ENCODE data around the gene SPATA24. TPM values are rescaled to one million over a fixed set of nuclear protein-coding genes. Genes with fewer than 3 reads are reported as not detected.
A peak's percentile ranks its signal among the peaks of the same experiment; 100 is the strongest.

Gene SPATA24
- total and polyA plus RNA-seq, 10 donors = 2.1 to 9.5 (median 4.3) TPM

DNA sequence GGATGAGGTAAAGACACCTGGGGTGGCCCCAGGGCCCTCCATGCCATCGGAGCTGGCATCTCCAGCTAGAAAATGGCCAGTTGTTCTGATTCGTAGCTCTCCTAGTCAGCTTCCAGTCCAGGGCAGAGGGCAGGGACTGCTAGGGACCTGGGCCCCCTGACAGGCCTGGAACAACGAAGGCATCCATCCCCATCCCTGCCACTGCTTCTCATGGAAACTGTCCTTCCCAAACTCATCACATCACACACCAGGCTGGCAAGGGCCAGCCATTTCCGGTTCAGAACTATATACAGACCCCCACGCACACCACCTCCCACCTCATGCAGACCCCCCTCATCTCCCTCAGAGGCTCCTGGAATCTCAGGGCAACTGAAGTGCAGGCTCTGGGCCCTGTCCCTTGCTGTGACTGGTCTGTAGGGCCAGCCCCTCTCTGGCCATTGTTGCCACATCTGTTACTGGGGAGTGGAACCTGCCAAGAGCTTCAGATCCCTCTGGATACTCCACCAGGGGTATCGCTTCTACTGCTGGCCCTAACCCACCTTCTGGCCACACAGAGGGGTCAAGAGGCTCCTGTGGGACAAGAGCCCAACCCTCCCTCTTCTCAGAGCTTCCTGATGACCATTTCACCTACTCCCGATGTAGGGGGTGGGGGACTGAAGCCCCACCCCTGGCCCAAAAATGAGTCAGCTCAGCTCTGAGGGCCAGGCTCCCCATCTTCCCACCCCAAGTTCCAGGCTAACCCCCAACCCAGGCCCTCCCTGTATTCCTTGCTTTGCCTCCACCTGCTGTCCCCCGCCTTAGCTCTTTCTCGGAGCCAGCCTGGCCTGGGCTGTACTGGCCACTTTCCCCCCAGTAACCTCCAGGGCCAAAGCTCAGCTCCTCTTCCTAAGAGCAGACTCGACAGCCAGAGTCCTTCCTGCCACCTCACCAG, 13.0 kb downstream of the SPATA24 start:
- TF ChIP-seq POLR2A (IDR thresholded peaks at IDR 0.05) (no peak), POLR2AphosphoS5 (IDR thresholded peaks at IDR 0.05) (no peak)
- TF ChIP-seq, protein P1, sequence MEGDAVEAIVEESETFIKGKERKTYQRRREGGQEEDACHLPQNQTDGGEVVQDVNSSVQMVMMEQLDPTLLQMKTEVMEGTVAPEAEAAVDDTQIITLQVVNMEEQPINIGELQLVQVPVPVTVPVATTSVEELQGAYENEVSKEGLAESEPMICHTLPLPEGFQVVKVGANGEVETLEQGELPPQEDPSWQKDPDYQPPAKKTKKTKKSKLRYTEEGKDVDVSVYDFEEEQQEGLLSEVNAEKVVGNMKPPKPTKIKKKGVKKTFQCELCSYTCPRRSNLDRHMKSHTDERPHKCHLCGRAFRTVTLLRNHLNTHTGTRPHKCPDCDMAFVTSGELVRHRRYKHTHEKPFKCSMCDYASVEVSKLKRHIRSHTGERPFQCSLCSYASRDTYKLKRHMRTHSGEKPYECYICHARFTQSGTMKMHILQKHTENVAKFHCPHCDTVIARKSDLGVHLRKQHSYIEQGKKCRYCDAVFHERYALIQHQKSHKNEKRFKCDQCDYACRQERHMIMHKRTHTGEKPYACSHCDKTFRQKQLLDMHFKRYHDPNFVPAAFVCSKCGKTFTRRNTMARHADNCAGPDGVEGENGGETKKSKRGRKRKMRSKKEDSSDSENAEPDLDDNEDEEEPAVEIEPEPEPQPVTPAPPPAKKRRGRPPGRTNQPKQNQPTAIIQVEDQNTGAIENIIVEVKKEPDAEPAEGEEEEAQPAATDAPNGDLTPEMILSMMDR (IDR thresholded peaks at IDR 0.05 in 8 of 11, conservative IDR thresholded peaks at IDR 0.05 in 3 of 11) = no peak
- H3K4me1 ChIP-seq = peaks cover 28 to 100% (median 87%) of the 10 kb centered on the region in 6 donors

DNA sequence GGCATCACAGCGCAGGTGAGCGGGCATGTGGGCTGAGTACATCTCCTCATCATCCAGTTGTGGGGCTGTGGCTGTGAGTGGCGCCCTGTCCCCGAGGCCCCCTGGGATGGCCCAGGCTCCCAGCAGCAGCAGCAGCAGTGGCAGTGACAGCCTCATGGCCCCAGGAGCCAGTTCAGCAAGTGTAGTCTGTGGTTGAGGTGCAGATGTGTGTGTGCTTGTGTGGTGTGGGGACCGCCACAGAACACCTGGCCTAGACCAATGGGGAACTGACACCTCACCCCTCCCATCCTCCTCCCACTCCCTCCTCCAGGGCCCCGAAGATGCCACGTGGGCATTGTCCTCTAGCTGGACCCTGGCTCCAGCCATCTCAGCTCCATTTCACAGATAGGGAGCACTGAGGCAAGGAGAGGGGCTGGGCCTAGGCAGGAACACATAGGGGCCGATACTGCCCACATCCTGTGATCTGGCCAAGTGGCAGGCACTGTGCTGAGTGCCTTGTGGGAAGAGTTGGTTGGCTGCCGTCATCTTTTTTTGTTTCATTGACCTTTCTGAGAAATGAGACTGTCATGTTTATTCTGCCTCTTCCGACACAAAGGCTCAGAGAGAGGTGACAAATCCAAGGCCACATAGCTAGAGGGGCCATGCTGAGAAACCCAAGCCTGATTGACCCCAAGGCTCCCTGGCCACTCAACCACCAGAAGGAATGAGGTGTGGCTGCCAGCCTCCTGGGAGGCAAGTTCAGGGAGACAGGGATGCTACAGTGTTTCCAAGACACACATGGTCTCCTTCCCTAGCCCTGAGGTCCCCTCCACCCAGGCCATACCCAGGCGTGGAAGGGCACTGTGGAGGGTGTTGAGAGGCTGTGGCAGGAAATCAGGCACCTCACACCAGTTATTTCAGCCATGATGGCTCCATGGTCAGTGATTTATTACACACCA, 13.9 kb downstream of the SPATA24 start, which contains the start of gene MZB1:
Gene MZB1, minus strand, starts transcription at position 213 of the 938 bp plus-strand sequence. Its CDS starts 57 bp downstream, at position 156.
- TF ChIP-seq POLR2A (IDR thresholded peaks at IDR 0.05) (peak in 1 of 3 donors; percentile 74), POLR2AphosphoS5 (IDR thresholded peaks at IDR 0.05) (peak; percentile 85 to 95 (median 94))
- TF ChIP-seq, protein P1 (IDR thresholded peaks at IDR 0.05 in 8 of 11, conservative IDR thresholded peaks at IDR 0.05 in 3 of 11) = no peak
- peak; percentile 91 for DNase-seq
- Histone ChIP-seq H3K4me1 (peaks cover 31 to 100% (median 93%) of the 10 kb centered on the region in 6 donors), H3K36me3 (no peaks in the 10 kb centered on the region), H3K27me3 (replicated peaks in 1 of 7) (peaks cover 0 to 33% (median 15%) of the 10 kb centered on the region in 7 donors), H3K27ac (peak within 1 kb of the TSS; percentile 30 to 91 (median 78)), H3K4me3 (peak within 1 kb of the TSS in 7 of 8 donors; percentile 23 to 70 (median 28)), H3K9me3 (no peaks in the 10 kb centered on the region)
- intact Hi-C loops (cut with DNase I; ENCODE audit: low total_unique reads) = loop anchor here (10.0 kb wide), 1 partner anchor 95 kb away; the partner anchor contains the start of gene MATR3
- 34 to 50% (median 42%) methylated on average over 8 to 11 of the region's 11 CpGs for WGBS, 5 donors

More for the DNA sequence above, 13.0 kb downstream of the SPATA24 start:
- peak overlapping the region; percentile 30 to 91 (median 78) for H3K27ac ChIP-seq
- 72 to 78% (median 75%) methylated on average over 10 of the region's 10 CpGs for WGBS, 5 donors
- H3K4me3 ChIP-seq = peak overlapping the region in 1 of 8 donors; percentile 77
- no peaks in the 10 kb centered on the region for H3K9me3 ChIP-seq
- intact Hi-C loops (cut with DNase I; ENCODE audit: low total_unique reads) = no loop called here
- peaks cover 0 to 36% (median 15%) of the 10 kb centered on the region in 7 donors for H3K27me3 ChIP-seq (replicated peaks in 1 of 7)
- DNase-seq = no peak
- H3K36me3 ChIP-seq = no peaks in the 10 kb centered on the region

DNA sequence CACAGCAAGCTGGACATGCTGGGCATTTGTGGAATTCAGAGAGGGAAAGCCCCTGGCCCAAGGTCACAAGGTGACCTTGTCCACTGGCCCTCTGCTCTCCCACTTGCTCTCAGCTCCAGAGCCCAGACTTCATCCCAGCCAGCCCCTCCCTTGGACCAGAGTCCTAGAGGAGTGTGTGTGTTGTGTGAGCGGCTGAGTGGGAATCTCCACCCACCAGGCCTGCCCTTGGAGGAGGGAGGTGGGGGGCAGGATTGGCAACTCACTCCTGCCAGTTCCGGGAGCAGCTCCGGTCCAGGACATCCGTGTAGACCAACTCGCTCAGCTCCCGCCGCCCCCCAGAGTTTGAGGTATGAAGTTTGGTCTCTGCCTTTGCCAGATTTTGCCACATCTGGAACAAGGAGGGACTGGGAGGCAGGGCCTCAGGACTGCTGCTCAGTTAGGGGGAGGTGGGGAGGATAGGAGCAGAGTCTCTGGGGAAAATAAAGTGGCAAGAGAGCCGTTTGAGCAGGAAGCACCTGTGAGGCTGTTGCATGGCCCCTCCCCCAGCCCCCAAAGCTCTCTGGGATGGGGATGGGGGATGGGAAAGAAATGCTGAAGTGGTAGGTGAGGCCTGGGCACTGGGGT, 15.6 kb downstream of the SPATA24 start:
- peaks cover 40 to 100% (median 93%) of the 10 kb centered on the region in 6 donors for H3K4me1 ChIP-seq
- intact Hi-C loops (cut with DNase I; ENCODE audit: low total_unique reads) = loop anchor here (10.0 kb wide), 1 partner anchor 94 kb away; the partner anchor contains the start of gene MATR3
- no peaks in the 10 kb centered on the region for H3K9me3 ChIP-seq
- H3K36me3 ChIP-seq = no peaks in the 10 kb centered on the region
- TF ChIP-seq POLR2AphosphoS5 (IDR thresholded peaks at IDR 0.05) = peak; percentile 56 to 63 (median 60)
- TF ChIP-seq, protein P1 (IDR thresholded peaks at IDR 0.05 in 8 of 11, conservative IDR thresholded peaks at IDR 0.05 in 3 of 11) = no peak
- no peak for TF ChIP-seq POLR2A (IDR thresholded peaks at IDR 0.05)
- peak overlapping the region in 6 of 8 donors; percentile 23 to 70 (median 30) for H3K4me3 ChIP-seq
- WGBS, 5 donors = 8 to 21% (median 15%) methylated on average over 8 of the region's 8 CpGs
- peak overlapping the region in 7 of 8 donors; percentile 29 to 91 (median 80) for H3K27ac ChIP-seq
- peaks cover 0 to 17% (median 1%) of the 10 kb centered on the region in 7 donors for H3K27me3 ChIP-seq (replicated peaks in 1 of 7)
- peak; percentile 85 for DNase-seq
